Fibroblast of lung (primary cell): ENCODE results near the gene LINGO3. TPM values are rescaled to one million over a fixed set of nuclear protein-coding genes. Genes with fewer than 3 reads are reported as not detected.

ENCODE experiments used
- DNase-seq, 2 donors: peaks; one replicate each; pipeline versions ENCODE4 v3.0.0 to v3.0.0-alpha.2; 2010; ENCODE audit warnings: low read depth in 2 of 2
- H2AFZ ChIP-seq: 2 replicates; pipeline ENCODE4 v1.5.1; 2012; ENCODE audit warnings: low read length, control low read depth, inconsistent platforms
- H3K27ac ChIP-seq: 2 replicates; pipeline ENCODE4 v1.5.1; 2011; ENCODE audit warnings: low read length, control low read depth; ENCODE audit not compliant: insufficient read depth
- H3K27me3 ChIP-seq: 2 replicates; pipeline ENCODE4 v1.5.1; 2011; ENCODE audit warnings: mild to moderate bottlenecking, low read length; ENCODE audit not compliant: control insufficient read depth, insufficient read depth
- H3K36me3 ChIP-seq: 2 replicates; pipeline ENCODE4 v1.5.1; 2011; ENCODE audit warnings: low read length; ENCODE audit not compliant: control insufficient read depth, insufficient read depth
- H3K4me1 ChIP-seq: 2 replicates; pipeline ENCODE4 v1.5.1; 2011; ENCODE audit warnings: low read length; ENCODE audit not compliant: control insufficient read depth, insufficient read depth; ENCODE audit errors: extremely low read depth
- H3K4me2 ChIP-seq: 2 replicates; pipeline ENCODE4 v1.5.1; 2011; ENCODE audit warnings: low read length, control low read depth; ENCODE audit not compliant: insufficient read depth; ENCODE audit errors: extremely low read depth
- H3K4me3 ChIP-seq, 4 experiments: fragments of 200-600 bp in 1 of 4; sonication (generic) in 1 of 4; replicated peaks in 1 of 4; 2 replicates each; pipeline ENCODE4 v1.5.1; 2011 to 2016; ENCODE audit warnings: low read length in 4 of 4, low read depth in 3 of 4, mild to moderate bottlenecking in 3 of 4, control low read depth in 2 of 4, inconsistent platforms in 1 of 4, mixed read lengths in 1 of 4; ENCODE audit not compliant: insufficient read depth in 1 of 4; ENCODE audit errors: control extremely low read depth in 1 of 4
- H3K79me2 ChIP-seq: 2 replicates; pipeline ENCODE4 v1.5.1; 2012; ENCODE audit warnings: mild to moderate bottlenecking, low read length, inconsistent platforms; ENCODE audit not compliant: control insufficient read depth, insufficient read depth
- H3K9ac ChIP-seq: 2 replicates; pipeline ENCODE4 v1.5.1; 2011; ENCODE audit warnings: mild to moderate bottlenecking, low read length, control low read depth; ENCODE audit not compliant: insufficient read depth
- H3K9me3 ChIP-seq: 2 replicates; pipeline ENCODE4 v1.5.1; 2012; ENCODE audit warnings: low read depth, low read length; ENCODE audit not compliant: control insufficient read depth, insufficient read depth
- H4K20me1 ChIP-seq: 2 replicates; pipeline ENCODE4 v1.5.1; 2011; ENCODE audit warnings: low read length; ENCODE audit not compliant: control insufficient read depth, insufficient read depth; ENCODE audit errors: extremely low read depth
- CTCF ChIP-seq, 2 donors: IDR thresholded peaks in 1 of 2; conservative IDR thresholded peaks in 1 of 2; 1 replicate in 1 of 2; 2 replicates in 1 of 2; pipeline ENCODE4 v1.5.1; 2011 to 2012; ENCODE audit warnings: low read length in 2 of 2, control low read depth in 1 of 2, inconsistent platforms in 1 of 2, low read depth in 1 of 2, mild to moderate bottlenecking in 1 of 2
- EZH2 ChIP-seq: IDR thresholded peaks from 2 replicates; pipeline ENCODE4 v1.5.1; 2012; ENCODE audit warnings: low read length, control low read depth, mild to moderate bottlenecking; ENCODE audit errors: missing control alignments
- polyA plus RNA-seq, 2 donors: library from polyadenylated mRNA; depleted of rRNA in 1 of 2; stranded (reverse) in 1 of 2; unstranded in 1 of 2; fragments of >200 nt; gene quantifications; 2 replicates each; pipeline ENCODE4 v1.2.1, GENCODE V29; 2011 to 2012; ENCODE audit warnings: missing spikeins in 1 of 2
- total RNA-seq: library from RNA; depleted of rRNA; stranded (reverse); fragments of >200 nt; gene quantifications from 2 replicates; pipeline ENCODE4 v1.2.1, GENCODE V29; 2014

The LINGO3 gene
- total and polyA plus RNA-seq, 2 donors (not counting 1 experiment from before 2014, with no cell fraction given), result not detected

- H3K9ac ChIP-seq, result no peak overlapping the region
- H3K79me2 ChIP-seq, result peaks cover 7% of the 10 kb centered on the region
- peaks cover 15% of the 10 kb centered on the region for H3K36me3 ChIP-seq
- H3K9me3 ChIP-seq, result no peaks in the 10 kb centered on the region
- no peak for TF ChIP-seq EZH2
- TF ChIP-seq CTCF (conservative IDR thresholded peaks at IDR 0.05 in 1 of 2, IDR thresholded peaks at IDR 0.05 in 1 of 2; ENCODE audit: low read depth in 1 of 2, low read length in 2 of 2), result no peak
- no peaks in the 10 kb centered on the region for H3K27me3 ChIP-seq
- no peak overlapping the region for H3K4me2 ChIP-seq
- no peak overlapping the region for H3K4me3 ChIP-seq
- DNase-seq, result no peak
- H3K27ac ChIP-seq, result no peak overlapping the region
- H4K20me1 ChIP-seq, result no peaks in the 10 kb centered on the region
- H3K4me1 ChIP-seq, result no peaks in the 10 kb centered on the region
- H2AFZ ChIP-seq, result no peak overlapping the region
These were observed 13.0 kb upstream of the LINGO3 start for GRCh38 chr19:2320939-2321338.

GRCh38 chr19:2320049-2320448 is 12.1 kb upstream of the LINGO3 start:
- H3K4me1 ChIP-seq, result no peaks in the 10 kb centered on the region
- no peak for TF ChIP-seq EZH2
- TF ChIP-seq CTCF (conservative IDR thresholded peaks at IDR 0.05 in 1 of 2, IDR thresholded peaks at IDR 0.05 in 1 of 2; ENCODE audit: low read depth in 1 of 2, low read length in 2 of 2), result no peak
- H2AFZ ChIP-seq, result no peak overlapping the region
- peaks cover 10% of the 10 kb centered on the region for H3K36me3 ChIP-seq
- no peak overlapping the region for H3K4me2 ChIP-seq
- H3K9ac ChIP-seq, result no peak overlapping the region
- no peaks in the 10 kb centered on the region for H4K20me1 ChIP-seq
- H3K27ac ChIP-seq, result no peak overlapping the region
- H3K79me2 ChIP-seq, result peaks cover 2% of the 10 kb centered on the region
- DNase-seq, result no peak
- no peak overlapping the region for H3K4me3 ChIP-seq
- no peaks in the 10 kb centered on the region for H3K9me3 ChIP-seq
- no peaks in the 10 kb centered on the region for H3K27me3 ChIP-seq

GRCh38 chr19:2319551-2319950 is 11.6 kb upstream of the LINGO3 start:
- peaks cover 9% of the 10 kb centered on the region for H3K36me3 ChIP-seq
- H2AFZ ChIP-seq, result no peak overlapping the region
- DNase-seq, result no peak
- H4K20me1 ChIP-seq, result no peaks in the 10 kb centered on the region
- no peaks in the 10 kb centered on the region for H3K4me1 ChIP-seq
- H3K27ac ChIP-seq, result no peak overlapping the region
- no peaks in the 10 kb centered on the region for H3K27me3 ChIP-seq
- H3K4me3 ChIP-seq, result no peak overlapping the region
- no peaks in the 10 kb centered on the region for H3K9me3 ChIP-seq
- no peak for TF ChIP-seq EZH2
- no peak for TF ChIP-seq CTCF (conservative IDR thresholded peaks at IDR 0.05 in 1 of 2, IDR thresholded peaks at IDR 0.05 in 1 of 2; ENCODE audit: low read depth in 1 of 2, low read length in 2 of 2)
- H3K79me2 ChIP-seq, result peaks cover 1% of the 10 kb centered on the region
- H3K4me2 ChIP-seq, result no peak overlapping the region
- H3K9ac ChIP-seq, result no peak overlapping the region
